NCI-H748 treated with DMSO at 0.1 percent for 48 hours (cell line): ENCODE data around the gene SPINK9.
"Not testable (repeated sequence)": the region's sequence is repeated elsewhere in the genome, so short reads cannot be mapped to it uniquely, and the experiment has no call there.

Source experiments
- DNase-seq: peaks from one replicate; lab custom pipeline; 2025; lab: John Stamatoyannopoulos, UW

Gene SPINK9

DNA sequence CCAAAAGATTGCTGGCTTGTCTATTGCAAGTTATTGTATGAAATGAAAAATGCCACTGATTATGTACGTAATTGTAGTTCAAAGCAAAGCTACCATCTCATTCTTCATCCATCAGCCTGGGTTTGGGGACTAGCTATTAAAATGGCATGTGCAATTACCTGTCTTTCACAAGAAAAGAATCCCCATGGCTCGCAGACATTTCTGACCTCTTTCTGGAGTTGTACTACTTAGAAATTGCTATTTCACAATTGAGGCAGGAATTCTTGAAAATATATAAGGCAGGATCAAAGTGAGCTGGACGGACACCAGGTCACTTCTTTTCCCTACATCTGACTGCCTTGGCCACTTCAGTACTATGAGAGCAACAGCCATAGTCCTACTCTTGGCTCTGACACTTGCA lies at the start of gene SPINK9:
SPINK9 (plus strand) TSS at position 301 of the 400 bp plus-strand sequence; CDS start at position 356, 55 bp downstream.
- no peak for DNase-seq

DNA sequence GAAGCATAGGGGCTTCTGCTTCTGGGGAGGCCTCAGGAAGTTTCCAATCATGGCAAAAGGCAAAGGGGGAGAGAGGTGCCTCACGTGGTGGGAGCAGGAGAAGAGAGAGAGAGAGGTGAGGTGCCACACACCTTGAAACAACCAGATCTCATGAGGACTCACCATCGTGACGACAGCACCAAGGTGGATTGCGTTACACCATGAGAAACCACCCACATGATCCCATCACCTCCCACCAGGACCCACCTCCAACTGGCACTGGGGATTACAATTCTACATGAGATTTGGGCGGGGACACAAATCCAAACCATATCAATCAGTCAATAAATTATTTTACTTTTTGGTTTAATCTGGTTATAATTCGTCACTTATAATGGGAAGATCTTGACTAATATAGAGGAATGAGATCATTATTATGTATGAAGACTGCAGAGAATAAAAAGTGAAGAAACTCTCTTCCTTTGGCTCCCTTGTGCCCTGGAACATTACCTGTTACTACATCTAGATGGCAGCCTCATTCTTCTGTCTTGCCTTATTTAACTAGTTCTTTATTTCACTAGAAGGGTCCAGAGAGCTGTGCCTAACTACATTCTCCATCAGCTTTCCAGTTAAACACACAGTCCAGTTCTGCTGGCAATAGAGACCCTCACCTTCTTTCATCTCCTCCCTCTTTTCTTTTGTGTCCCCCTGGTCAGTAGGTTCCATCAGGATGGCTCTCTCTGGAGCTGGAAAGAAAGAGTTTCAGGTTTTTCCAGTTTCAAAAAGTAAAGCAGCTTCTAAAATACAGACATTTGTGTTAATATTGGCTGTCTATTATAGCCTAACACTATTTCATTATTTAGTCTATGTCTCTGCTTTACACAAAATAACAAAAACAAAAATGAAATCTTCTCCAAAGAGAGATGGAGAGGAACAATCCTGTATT lies 44.8 kb upstream of the SPINK9 start:
- DNase-seq, result peak; percentile 38

DNA sequence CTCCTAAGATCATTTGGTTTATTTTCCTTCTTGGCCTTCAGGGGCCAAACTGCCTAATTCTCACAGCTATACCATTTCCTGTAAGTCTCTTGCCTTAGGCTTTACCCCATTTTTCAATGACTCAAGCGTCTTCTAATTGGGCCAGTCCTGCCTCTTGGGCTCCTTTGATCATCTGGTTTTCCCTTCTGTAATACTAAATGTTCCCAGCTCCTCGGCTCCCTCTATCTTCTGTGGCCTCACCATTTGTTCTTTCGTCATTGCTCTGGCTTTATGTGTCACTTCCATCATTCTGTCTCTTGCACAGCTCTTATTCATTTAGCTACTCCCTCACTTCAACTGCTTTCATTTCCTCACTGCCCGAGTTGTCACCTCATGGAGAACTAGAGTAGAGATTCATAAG lies 37.6 kb upstream of the SPINK9 start:
- DNase-seq, result no peak

- no peak for DNase-seq
These were observed 28.9 kb upstream of the SPINK9 start for GRCh38 chr5:148306446-148306845.

DNA sequence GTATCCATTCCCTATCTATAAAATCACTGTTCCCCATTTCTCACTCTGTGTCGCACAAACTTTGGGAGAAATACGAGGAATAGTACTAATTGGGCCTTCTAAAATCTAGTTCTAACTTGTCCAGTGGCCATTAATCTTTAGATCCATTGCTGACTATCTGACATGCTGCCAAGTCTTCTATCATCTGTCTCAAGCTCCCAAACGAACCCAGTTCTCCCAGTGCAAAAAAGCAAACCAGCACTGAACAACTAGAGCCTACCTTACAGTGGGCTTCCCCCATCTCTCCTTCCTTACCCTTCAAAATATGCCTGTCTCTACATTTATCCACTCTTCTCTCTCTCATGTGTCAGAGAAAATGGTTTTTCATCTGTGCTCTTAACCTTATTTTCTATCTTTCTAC lies 26.3 kb upstream of the SPINK9 start:
- DNase-seq, result no peak

DNA sequence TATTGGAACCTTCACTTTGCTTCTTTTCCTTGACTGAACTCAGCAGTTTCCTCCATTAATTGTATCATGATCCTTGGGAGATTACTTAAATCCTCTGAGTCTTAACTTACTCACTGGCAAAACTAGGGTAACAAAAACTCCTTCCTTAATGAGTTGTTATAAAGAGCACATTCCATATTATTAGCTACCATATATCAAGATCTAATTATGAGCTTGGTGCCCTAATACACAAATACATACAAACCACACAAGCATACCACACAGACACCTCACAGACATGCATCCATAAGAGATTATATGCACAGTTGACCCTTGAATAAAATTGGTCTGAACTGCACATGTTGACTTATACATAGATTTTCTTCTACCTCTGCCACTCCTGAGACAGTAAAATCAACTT lies 25.6 kb upstream of the SPINK9 start:
- DNase-seq, result no peak

DNA sequence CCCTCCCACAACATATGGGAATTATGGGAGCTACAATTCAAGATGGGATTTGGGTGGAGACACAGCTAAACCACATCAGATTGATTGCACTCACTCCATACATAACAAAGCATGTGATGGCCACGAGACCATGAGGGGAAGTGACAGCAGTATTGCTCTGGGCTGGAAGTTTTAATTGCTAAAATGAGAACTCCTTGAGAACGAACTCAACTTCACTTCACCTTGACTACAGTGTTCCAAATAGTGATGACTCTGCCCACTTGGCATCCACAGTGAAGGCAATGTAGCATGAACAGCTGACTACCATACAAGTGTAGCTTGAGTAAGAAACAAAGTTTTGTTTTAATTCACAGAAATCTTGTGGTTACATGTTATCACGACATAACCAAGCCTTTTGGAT lies 23.9 kb upstream of the SPINK9 start:
- DNase-seq, result no peak

DNA sequence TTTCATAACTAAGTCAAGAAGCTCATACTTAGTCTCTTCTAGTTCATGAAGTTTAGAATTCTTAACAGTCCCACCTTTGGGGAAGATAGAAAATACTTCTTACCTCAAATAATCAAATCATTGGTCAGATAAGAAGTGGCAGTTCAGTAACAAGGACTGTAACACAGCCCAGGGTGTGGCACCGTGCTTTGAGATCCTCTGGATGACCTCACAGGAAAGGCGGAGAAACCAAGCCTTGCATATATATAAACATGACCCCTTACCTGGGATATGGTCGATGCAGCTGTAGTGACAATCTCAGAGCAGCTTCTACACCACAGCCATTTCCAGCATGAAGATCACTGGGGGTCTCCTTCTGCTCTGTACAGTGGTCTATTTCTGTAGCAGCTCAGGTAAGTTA lies 23.2 kb upstream of the SPINK9 start, which contains the start of gene SPINK7:
SPINK7 (plus strand) TSS at position 271 of the 400 bp plus-strand sequence; CDS start at position 332, 61 bp downstream.
- DNase-seq, result no peak

DNA sequence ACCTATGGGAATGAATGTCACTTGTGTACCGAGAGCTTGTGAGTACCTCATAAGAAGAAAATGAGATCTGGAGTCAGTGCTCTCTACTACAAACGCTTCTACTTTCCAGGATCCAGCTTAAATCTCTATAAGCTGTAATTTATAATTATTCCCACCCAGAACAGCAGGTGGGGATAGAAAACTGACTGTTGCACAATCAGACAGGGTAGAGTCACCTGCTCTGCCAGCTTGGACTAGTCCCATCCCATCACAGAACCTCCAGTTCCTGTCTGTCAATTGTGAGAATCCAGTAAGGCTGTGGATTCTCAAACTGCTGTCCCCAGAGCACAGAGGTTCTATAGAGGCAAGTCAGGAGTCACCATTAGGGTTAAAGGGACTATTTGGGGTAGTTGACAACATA lies 21.2 kb upstream of the SPINK9 start:
- DNase-seq, result no peak

GRCh38 chr5:148314731-148315130 lies 20.6 kb upstream of the SPINK9 start:
- no peak for DNase-seq

DNA sequence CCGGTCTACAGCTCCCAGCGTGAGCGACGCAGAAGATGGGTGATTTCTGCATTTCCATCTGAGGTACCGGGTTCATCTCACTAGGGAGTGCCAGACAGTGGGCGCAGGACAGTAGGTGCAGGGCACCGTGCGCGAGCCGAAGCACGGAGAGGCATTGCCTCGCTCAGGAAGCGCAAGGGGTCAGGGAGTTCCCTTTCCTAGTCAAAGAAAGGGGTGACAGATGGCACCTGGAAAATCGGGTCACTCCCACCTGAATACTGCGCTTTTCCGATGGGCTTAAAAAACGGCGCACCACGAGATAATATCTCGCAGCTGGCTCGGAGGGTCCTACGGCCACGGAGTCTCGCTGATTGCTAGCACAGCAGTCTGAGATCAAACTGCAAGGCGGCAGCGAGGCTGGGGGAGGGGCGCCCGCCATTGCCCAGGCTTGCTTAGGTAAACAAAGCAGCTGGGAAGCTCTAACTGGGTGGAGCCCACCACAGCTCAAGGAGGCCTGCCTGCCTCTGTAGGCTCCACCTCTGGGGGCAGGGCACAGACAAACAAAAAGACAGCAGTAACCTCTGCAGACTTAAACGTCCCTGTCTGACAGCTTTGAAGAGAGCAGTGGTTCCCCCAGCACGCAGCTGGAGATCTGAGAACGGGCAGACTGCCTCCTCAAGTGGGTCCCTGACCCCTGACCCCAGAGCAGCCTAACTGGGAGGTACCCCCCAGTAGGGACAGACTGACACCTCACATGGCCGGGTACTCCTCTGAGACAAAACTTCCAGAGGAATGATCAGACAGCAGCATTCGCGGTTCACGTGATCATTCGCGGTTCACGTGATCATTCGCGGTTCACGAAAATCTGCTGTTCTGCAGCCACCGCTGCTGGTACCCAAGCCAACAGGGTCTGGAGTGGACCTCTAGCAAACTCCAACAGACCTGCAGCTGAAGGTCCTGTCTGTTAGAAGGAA lies 15.1 kb upstream of the SPINK9 start:
- not testable (repeated sequence) for DNase-seq

- no peak for DNase-seq
These were observed 2.0 kb upstream of the SPINK9 start for GRCh38 chr5:148333262-148333849.

- no peak for DNase-seq
These were observed 1.5 kb downstream of the SPINK9 start for GRCh38 chr5:148336704-148337435.

- no peak for DNase-seq
These were observed 7.1 kb downstream of the SPINK9 start for GRCh38 chr5:148342371-148343045.

- DNase-seq, result no peak
These were observed 7.7 kb downstream of the SPINK9 start for GRCh38 chr5:148343046-148343407.

- DNase-seq, result no peak
These were observed 8.5 kb downstream of the SPINK9 start for GRCh38 chr5:148343603-148344487.

DNA sequence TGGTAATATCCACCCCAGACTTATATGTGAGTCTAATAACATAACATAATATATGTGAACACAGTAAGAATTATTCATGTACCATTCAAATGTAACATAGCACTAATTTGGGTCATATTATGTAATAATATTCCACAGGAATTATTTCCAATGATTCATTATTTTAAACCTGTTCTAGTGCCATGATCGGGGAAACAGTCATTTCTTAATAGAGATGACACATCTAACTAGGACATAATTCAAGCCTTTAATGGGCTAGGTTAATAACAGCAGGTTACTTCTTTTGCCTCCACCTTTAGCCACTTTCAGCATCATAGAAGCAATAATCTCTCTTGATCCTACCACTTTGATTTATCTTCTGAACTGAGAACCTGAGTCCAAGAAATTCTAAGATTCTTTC lies 12.3 kb downstream of the SPINK9 start:
- DNase-seq, result no peak

- no peak for DNase-seq
These were observed 17.3 kb downstream of the SPINK9 start for GRCh38 chr5:148352696-148353095.

DNA sequence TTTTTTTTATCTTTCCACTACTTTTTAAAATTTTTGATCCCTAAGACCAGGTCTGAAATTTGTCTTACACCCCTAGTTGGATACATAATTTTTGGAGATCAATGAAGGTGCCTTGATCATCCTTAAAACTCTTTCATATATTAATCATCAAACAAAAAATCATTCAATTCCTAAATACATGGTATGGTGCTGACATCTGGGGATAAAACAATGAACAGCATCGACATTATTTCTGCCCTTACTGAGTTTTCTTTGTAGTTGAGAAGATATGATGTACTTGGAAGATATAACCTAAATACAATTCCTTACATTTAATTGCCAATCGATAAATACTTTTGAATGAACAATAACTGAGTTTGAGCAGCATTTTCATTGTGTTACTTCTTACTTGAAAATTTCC lies 18.3 kb downstream of the SPINK9 start:
- DNase-seq, result no peak

DNA sequence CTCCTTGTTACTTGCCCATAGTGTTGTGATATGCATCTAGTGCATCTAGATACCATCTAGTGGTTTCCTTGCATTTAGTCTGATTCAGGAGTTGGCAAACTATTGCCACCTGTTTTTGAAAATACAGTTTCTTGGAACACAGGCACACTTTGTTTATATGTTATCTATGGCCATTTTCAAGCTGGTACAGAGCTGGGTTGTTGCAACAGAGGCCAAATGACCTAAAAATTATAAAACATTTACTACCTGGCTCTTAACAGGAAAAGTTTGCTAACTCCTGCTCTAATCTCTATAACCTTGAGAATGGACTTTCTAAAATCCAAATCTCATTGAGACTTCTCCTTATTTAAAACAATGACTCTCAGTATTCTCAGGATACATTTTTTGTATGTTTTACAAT lies 29.0 kb downstream of the SPINK9 start:
- no peak for DNase-seq
